NCI-H1105 (cell line): Measurements from ENCODE around the gene HLA-DPA1.

ENCODE experiments used
- DNase-seq: peaks from one replicate; lab custom pipeline; 2025; lab: John Stamatoyannopoulos, UW

The HLA-DPA1 gene

DNA sequence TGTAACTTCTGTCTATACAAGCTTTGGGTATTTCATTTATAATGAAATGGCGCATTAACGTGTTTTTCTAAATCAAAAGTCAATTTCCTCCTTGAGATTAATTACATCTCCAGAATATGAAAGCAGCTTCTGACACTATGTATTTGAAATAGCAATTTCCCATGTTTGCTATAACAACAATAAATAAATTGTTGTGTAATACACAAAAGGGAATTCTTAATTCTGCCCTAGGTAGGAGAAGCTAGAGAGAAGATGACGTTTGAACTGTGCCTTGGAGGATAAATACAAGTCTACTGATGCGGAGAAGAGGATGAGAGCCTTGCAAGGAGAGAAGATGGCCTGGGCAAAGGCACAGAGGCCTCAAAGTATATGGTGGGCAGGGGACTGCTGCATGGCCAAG is 56.4 kb downstream of the HLA-DPA1 start:
- DNase-seq = no peak

DNA sequence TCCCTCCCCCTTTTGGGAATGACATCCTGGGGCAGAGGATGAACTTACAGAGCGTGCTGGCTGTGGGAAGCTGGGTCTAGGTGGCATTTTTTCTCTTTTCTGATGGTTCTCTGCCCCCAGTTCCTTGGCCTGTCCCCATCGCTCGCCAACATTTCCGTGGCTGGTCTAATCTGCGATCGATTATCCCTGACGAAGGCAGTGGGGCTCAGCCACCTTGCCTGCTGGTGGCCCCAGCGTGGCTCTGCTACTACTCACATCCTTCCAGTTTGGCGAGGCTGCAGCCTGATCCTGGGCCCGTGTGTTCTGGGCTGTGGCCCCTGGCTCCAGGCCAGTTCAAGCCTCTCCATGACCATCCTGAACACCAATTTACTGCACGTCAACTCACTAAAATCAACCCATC is 57.7 kb downstream of the HLA-DPA1 start:
- DNase-seq = no peak

DNA sequence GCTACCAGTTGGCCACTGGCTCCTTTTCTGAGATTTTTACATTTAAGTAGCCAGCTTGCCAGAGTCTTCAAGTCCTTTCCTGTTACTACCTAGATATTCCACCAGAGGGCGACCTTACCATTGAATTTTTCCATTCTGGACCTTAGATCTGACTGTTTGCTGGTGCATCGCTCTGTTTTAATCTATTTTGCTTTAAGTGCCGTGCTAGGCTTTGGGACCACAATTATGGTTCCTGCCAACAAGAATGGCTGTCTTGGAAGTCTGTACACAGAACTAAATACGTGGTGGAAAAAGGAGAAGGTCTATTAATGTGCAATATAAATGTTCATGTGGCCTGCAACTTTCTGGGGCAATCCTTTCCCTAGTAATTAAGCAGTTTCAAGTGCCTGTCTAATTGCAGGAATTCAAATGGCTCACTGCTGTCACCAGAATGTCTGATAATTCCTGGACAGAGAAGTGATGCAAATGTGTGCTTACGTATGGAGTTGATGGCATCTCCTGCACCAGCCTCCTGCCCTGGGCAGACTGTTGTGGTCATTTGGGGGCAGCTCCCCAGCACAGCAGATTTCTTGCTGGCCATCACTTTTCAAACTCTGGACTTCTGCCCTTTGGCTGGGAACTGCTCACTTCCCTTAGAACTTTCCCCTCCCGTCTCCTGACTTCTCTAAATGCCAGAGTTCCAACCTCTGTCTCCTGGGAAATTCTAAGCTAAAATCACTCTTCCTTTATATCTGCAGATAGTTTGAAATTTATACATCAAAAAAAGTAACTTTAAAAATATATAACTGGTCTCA is 58.4 kb downstream of the HLA-DPA1 start:
- DNase-seq = peak; percentile 63
